B cell (primary cell): ENCODE measurements around the gene OSGEP. TPM values are rescaled to one million over a fixed set of nuclear protein-coding genes. Genes with fewer than 3 reads are reported as not detected.

Experiments
- ATAC-seq: fragments of 200-7000 bp; cut with Tn5 transposase; one replicate; pipeline ENCODE4 v1.10.0; 2021; ENCODE audit warnings: low read depth, mild to moderate bottlenecking, moderate number of reproducible peaks, moderate library complexity
- CTCF ChIA-PET: fragments of 350-600 bp; sonication (Branson Sonifier 250); formaldehyde crosslinking; loops from one replicate; lab custom pipeline; 2021; ENCODE audit warnings: antibody characterized with exemption, inconsistent platforms; lab: Charles Lee
- POLR2A ChIA-PET: fragments of 350-600 bp; sonication (Branson Sonifier 250); formaldehyde crosslinking; loops from one replicate; lab custom pipeline; 2021; ENCODE audit warnings: antibody characterized with exemption; lab: Charles Lee
- DNase-seq: peaks from one replicate; pipeline ENCODE4 v3.0.0; 2013
- H2AFZ ChIP-seq: 2 replicates; pipeline ENCODE4 v1.6.1; 2012; ENCODE audit warnings: mild to moderate bottlenecking, low read depth, low read length; ENCODE audit not compliant: insufficient read depth, poor library complexity, severe bottlenecking
- H3K27ac ChIP-seq, 2 donors: 1 replicate in 1 of 2; 2 replicates in 1 of 2; pipeline ENCODE4 v1.5.1; 2012 to 2013; ENCODE audit warnings: low read length in 2 of 2, mild to moderate bottlenecking in 2 of 2, moderate library complexity in 1 of 2
- H3K27me3 ChIP-seq, 4 experiments: fragments of 200-600 bp in 1 of 4; sonication (generic) in 1 of 4; replicated peaks in 1 of 4; 1 replicate in 2 of 4; 2 replicates in 2 of 4; pipeline versions ENCODE4 v1.6.1 to v1.7.0; 2013 to 2016; ENCODE audit warnings: low read length in 3 of 4, mild to moderate bottlenecking in 2 of 4, mixed read lengths in 1 of 4, moderate library complexity in 1 of 4; ENCODE audit not compliant: insufficient read depth in 4 of 4, control insufficient read depth in 3 of 4; ENCODE audit errors: control extremely low read depth in 1 of 4
- H3K36me3 ChIP-seq, 2 experiments: replicated peaks in 1 of 2; 1 replicate in 1 of 2; 2 replicates in 1 of 2; pipeline versions ENCODE4 v1.6.1 to v1.7.1; 2013; ENCODE audit warnings: low read length in 1 of 2; ENCODE audit not compliant: insufficient read depth in 2 of 2, control insufficient read depth in 1 of 2; ENCODE audit errors: control extremely low read depth in 1 of 2, extremely low read depth in 1 of 2
- H3K4me1 ChIP-seq, 2 donors: fragments of 200-600 bp in 1 of 2; sonication (generic) in 1 of 2; 1 replicate in 1 of 2; 2 replicates in 1 of 2; pipeline versions ENCODE4 v1.5.1 to v1.6.1; 2013 to 2017; ENCODE audit warnings: low read length in 2 of 2; ENCODE audit not compliant: control insufficient read depth in 2 of 2, insufficient read depth in 2 of 2
- H3K4me2 ChIP-seq: replicated peaks from 2 replicates; pipeline ENCODE3; 2012; ENCODE audit warnings: mild to moderate bottlenecking, low read depth, low read length; ENCODE audit not compliant: poor library complexity, severe bottlenecking
- H3K4me3 ChIP-seq, 5 experiments: fragments of 200-600 bp in 1 of 5; sonication (generic) in 1 of 5; 1 replicate in 3 of 5; 2 replicates in 2 of 5; pipeline versions ENCODE4 v1.5.1 to v1.7.0; 2011 to 2016; ENCODE audit warnings: low read length in 4 of 5, mild to moderate bottlenecking in 4 of 5, low read depth in 2 of 5, control low read depth in 1 of 5, moderate library complexity in 1 of 5; ENCODE audit not compliant: insufficient read depth in 1 of 5; ENCODE audit errors: control extremely low read depth in 1 of 5, extremely low read depth in 1 of 5
- H3K79me2 ChIP-seq: fragments of 200-600 bp; sonication (generic); one replicate; pipeline ENCODE4 v1.6.0; 2016; ENCODE audit warnings: low read length; ENCODE audit not compliant: control insufficient read depth, insufficient read depth
- H3K9ac ChIP-seq: fragments of 200-600 bp; sonication (generic); 2 replicates; pipeline ENCODE4 v1.6.1; 2017; ENCODE audit warnings: mild to moderate bottlenecking, low read length, moderate library complexity
- H3K9me3 ChIP-seq, 3 donors: one replicate each; pipeline versions ENCODE4 v1.6.1 to v1.7.1; 2013; ENCODE audit warnings: low read length in 2 of 3; ENCODE audit not compliant: control insufficient read depth in 2 of 3, insufficient read depth in 1 of 3; ENCODE audit errors: control extremely low read depth in 1 of 3
- H4K20me1 ChIP-seq: 2 replicates; pipeline ENCODE4 v1.6.0; 2012; ENCODE audit warnings: mild to moderate bottlenecking, low read length; ENCODE audit not compliant: insufficient read depth, control insufficient read depth, poor library complexity, severe bottlenecking
- H3K27ac Mint-ChIP-seq: one replicate; pipeline ENCODE4 v1.8.0; 2021; ENCODE audit warnings: mixed read lengths
- H3K27me3 Mint-ChIP-seq: one replicate; pipeline ENCODE4 v1.8.0; 2021; ENCODE audit warnings: mixed read lengths
- H3K4me1 Mint-ChIP-seq: one replicate; pipeline ENCODE4 v1.8.0; 2021; ENCODE audit warnings: mixed read lengths
- H3K4me3 Mint-ChIP-seq: one replicate; pipeline ENCODE4 v1.8.0; 2021; ENCODE audit warnings: mixed read lengths
- H3K9me3 Mint-ChIP-seq: one replicate; pipeline ENCODE4 v1.8.0; 2022; ENCODE audit warnings: mixed read lengths; ENCODE audit not compliant: insufficient read depth
- CTCF ChIP-seq: fragments of 200-600 bp; IDR thresholded peaks from one replicate; pipeline ENCODE4 v1.8.0; 2022; ENCODE audit warnings: antibody characterized with exemption, mild to moderate bottlenecking
- EZH2 ChIP-seq: IDR thresholded peaks from 2 replicates; pipeline ENCODE4 v1.6.1; 2012; ENCODE audit warnings: borderline replicate concordance, low read depth, mild to moderate bottlenecking, moderate library complexity, low read length; ENCODE audit not compliant: insufficient read depth, poor library complexity, severe bottlenecking
- WGBS: methylation state at CpG from one replicate; pipeline ENCODE4 v1.1.5; 2013; ENCODE audit warnings: missing lambda C conversion rate; ENCODE audit not compliant: insufficient coverage; 5-methylcytosine and 5-hydroxymethylcytosine counted together
- intact Hi-C: fragments of 100-400 bp; cut with micrococcal nuclease; formaldehyde crosslinking; loops from one replicate; pipeline ENCODE4 v1.10.0; 2022
- polyA plus RNA-seq: library from polyadenylated mRNA; depleted of rRNA; stranded (reverse); fragments of >200 nt; gene quantifications from 2 replicates; pipeline ENCODE4 v1.2.3, GENCODE V29; 2012
- total RNA-seq, 2 donors: library from RNA; stranded (reverse); fragments of 120-200 nt in 1 of 2; gene quantifications; 1 replicate in 1 of 2; 2 replicates in 1 of 2; pipeline versions ENCODE4 v1.2.3 to v1.2.4, GENCODE V29; 2013 to 2022

Gene OSGEP
- total and polyA plus RNA-seq, 2 donors (not counting 1 experiment from before 2014, with no cell fraction given), result 117 to 156 TPM

DNA sequence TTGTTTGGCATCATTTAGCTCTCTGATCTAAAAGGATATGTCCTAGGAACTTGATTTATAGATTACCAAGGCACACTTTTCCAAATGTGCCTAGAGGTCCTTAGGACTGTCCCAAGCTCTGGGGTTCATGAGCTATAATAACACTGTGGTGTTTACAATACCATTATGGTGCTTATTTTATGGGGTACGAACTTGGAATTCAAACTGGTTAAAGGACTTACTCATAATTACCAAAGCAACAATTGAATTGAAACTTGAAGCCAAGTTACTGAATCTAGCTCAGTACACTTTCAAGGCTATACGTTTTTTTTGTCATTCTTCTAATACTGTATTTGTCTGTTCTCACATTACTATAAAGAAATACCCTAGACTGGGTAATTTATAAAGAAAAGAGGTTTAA is 31.7 kb downstream of the OSGEP start:
- no peaks in the 10 kb centered on the region for H3K9me3 Mint-ChIP-seq
- Histone ChIP-seq H3K36me3 (no peaks in the 10 kb centered on the region), H3K9me3 (no peaks in the 10 kb centered on the region), H3K4me1 (peaks cover 19 to 25% of the 10 kb centered on the region in 2 donors), H4K20me1 (no peaks in the 10 kb centered on the region), H2AFZ (no peak overlapping the region), H3K27ac (no peak overlapping the region), H3K4me3 (no peak overlapping the region), H3K27me3 (no peaks in the 10 kb centered on the region), H3K4me2 (no peak overlapping the region), H3K9ac (no peak overlapping the region), H3K79me2 (no peaks in the 10 kb centered on the region)
- DNase-seq (no peak), ATAC-seq (no peak)
- TF ChIP-seq EZH2 (no peak), CTCF (no peak)
- no peak overlapping the region for H3K4me3 Mint-ChIP-seq
- POLR2A ChIA-PET, result no interaction called here
- no peak overlapping the region for H3K27ac Mint-ChIP-seq
- intact Hi-C loops, result no loop called here
- WGBS, result no CpG with 5 or more reads among the region's 2 CpGs
- H3K27me3 Mint-ChIP-seq, result no peaks in the 10 kb centered on the region
- H3K4me1 Mint-ChIP-seq, result peaks cover 35% of the 10 kb centered on the region
- CTCF ChIA-PET, result interaction anchor here (1.0 to 4.2 kb wide), 2 partner anchors 8 to 93 kb away, joined by 3 to 35 read pairs; partner anchors contain the start of gene TEP1

DNA sequence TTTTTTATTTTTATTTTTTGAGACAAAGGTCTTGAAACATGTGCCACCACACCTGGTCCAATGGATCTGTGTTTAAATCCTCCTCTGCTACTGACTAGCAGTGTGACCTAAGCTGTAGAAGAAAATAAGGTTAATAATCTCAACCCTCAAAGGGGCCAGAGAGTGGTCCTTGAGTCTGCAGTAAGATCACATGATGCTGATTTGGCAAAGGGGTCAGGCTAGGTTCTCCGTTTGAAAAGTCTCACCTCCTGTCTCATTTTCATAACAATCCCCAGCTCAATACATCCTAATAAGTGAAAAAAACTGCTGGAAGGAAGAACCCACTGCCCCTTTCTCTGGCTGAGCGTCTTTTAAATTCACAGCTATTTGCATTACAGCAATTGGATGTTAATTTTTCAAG is 33.3 kb downstream of the OSGEP start:
- no peak overlapping the region for H2AFZ ChIP-seq
- no peak for TF ChIP-seq CTCF
- no peak for TF ChIP-seq EZH2
- peaks cover 25% of the 10 kb centered on the region for H3K4me1 Mint-ChIP-seq
- DNase-seq (no peak), ATAC-seq (no peak)
- no peak overlapping the region for H3K27ac Mint-ChIP-seq
- H3K9me3 ChIP-seq, result no peaks in the 10 kb centered on the region
- H3K27me3 Mint-ChIP-seq, result no peaks in the 10 kb centered on the region
- intact Hi-C loops, result no loop called here
- no peak overlapping the region for H3K9ac ChIP-seq
- 100% methylated on average over 1 of the region's 2 CpGs for WGBS
- no peaks in the 10 kb centered on the region for H3K79me2 ChIP-seq
- H3K27me3 ChIP-seq, result no peaks in the 10 kb centered on the region
- POLR2A ChIA-PET, result no interaction called here
- H3K4me2 ChIP-seq, result no peak overlapping the region
- CTCF ChIA-PET, result no interaction called here
- H4K20me1 ChIP-seq, result no peaks in the 10 kb centered on the region
- no peaks in the 10 kb centered on the region for H3K36me3 ChIP-seq
- peaks cover 13 to 18% of the 10 kb centered on the region in 2 donors for H3K4me1 ChIP-seq
- no peak overlapping the region for H3K4me3 Mint-ChIP-seq
- H3K4me3 ChIP-seq, result no peak overlapping the region
- no peak overlapping the region for H3K27ac ChIP-seq
- no peaks in the 10 kb centered on the region for H3K9me3 Mint-ChIP-seq
